Loucy (cell line): Measurements from ENCODE around the gene SZT2.
A peak's percentile ranks its signal among the peaks of the same experiment; 100 is the strongest.

Source experiments
- H2AFZ ChIP-seq: fragments of 200-600 bp; sonication (generic); 2 replicates; pipeline ENCODE4 v1.6.0; 2016; ENCODE audit warnings: antibody characterized with exemption, mild to moderate bottlenecking, low read length, moderate library complexity
- H3F3A ChIP-seq: fragments of 200-600 bp; 2 replicates; pipeline ENCODE4 v1.6.0; 2016; ENCODE audit warnings: antibody characterized with exemption, low read depth, mild to moderate bottlenecking
- H3K27me3 ChIP-seq: fragments of 200-600 bp; sonication (generic); 2 replicates; pipeline ENCODE4 v1.6.1; 2014; ENCODE audit warnings: low read length, mild to moderate bottlenecking; ENCODE audit not compliant: insufficient read depth, poor library complexity, severe bottlenecking
- H3K36me3 ChIP-seq: fragments of 200-600 bp; sonication (generic); 2 replicates; pipeline ENCODE4 v1.6.1; 2016; ENCODE audit warnings: low read length; ENCODE audit not compliant: insufficient read depth
- H3K4me1 ChIP-seq: fragments of 200-600 bp; sonication (generic); 2 replicates; pipeline ENCODE4 v1.5.1; 2014; ENCODE audit warnings: low read length, mild to moderate bottlenecking; ENCODE audit not compliant: insufficient read depth, poor library complexity, severe bottlenecking
- H3K4me2 ChIP-seq: fragments of 200-600 bp; sonication (generic); 2 replicates; pipeline ENCODE4 v1.6.0; 2014; ENCODE audit warnings: antibody characterized with exemption, low read length, low read depth, mild to moderate bottlenecking; ENCODE audit not compliant: poor library complexity, severe bottlenecking
- H3K4me3 ChIP-seq: fragments of 200-600 bp; sonication (generic); 2 replicates; pipeline ENCODE4 v1.5.1; 2014; ENCODE audit warnings: low read length, mild to moderate bottlenecking, mixed read lengths; ENCODE audit not compliant: poor library complexity, severe bottlenecking
- H3K79me2 ChIP-seq: fragments of 200-600 bp; sonication (generic); 2 replicates; pipeline ENCODE4 v1.6.1; 2014; ENCODE audit warnings: low read length; ENCODE audit not compliant: insufficient read depth
- H3K9ac ChIP-seq: fragments of 200-600 bp; sonication (generic); 2 replicates; pipeline ENCODE4 v1.6.0; 2014; ENCODE audit warnings: mild to moderate bottlenecking, low read depth, low read length, moderate library complexity; ENCODE audit not compliant: poor library complexity, severe bottlenecking
- H3K9me2 ChIP-seq: fragments of 200-600 bp; sonication (generic); replicated peaks from 2 replicates; pipeline ENCODE4 v1.6.1; 2016; ENCODE audit warnings: low read depth, low read length, mixed read lengths
- H3K9me3 ChIP-seq: fragments of 200-600 bp; sonication (generic); 2 replicates; pipeline ENCODE4 v1.6.1; 2014; ENCODE audit warnings: mild to moderate bottlenecking, antibody characterized with exemption, low read length, low read depth; ENCODE audit not compliant: insufficient read depth
- H4K20me1 ChIP-seq: fragments of 200-600 bp; sonication (generic); 2 replicates; pipeline ENCODE4 v1.6.0; 2014; ENCODE audit warnings: antibody characterized with exemption, low read length, mild to moderate bottlenecking; ENCODE audit not compliant: insufficient read depth, poor library complexity, severe bottlenecking
- EZH2phosphoT487 ChIP-seq: fragments of 200-600 bp; IDR thresholded peaks from 2 replicates; pipeline ENCODE4 v1.6.1; 2018; ENCODE audit warnings: antibody characterized with exemption, mild to moderate bottlenecking, moderate library complexity, borderline replicate concordance
- TF ChIP-seq, protein P1 (sequence below): fragments of 200-600 bp; sonication (generic); conservative IDR thresholded peaks from 2 replicates; pipeline ENCODE4 v1.5.1; 2014; ENCODE audit warnings: mild to moderate bottlenecking, antibody characterized with exemption, low read length

SZT2 gene

GRCh38 chr1:43452789-43453441, 63.2 kb downstream of the SZT2 start:
- no peaks in the 10 kb centered on the region for H3K9me3 ChIP-seq
- peaks cover 20% of the 10 kb centered on the region for H3K4me1 ChIP-seq
- H2AFZ ChIP-seq: peak overlapping the region; percentile 44; the same call in 1 of the 2 replicates
- peak overlapping the region; percentile 96 for H3K4me2 ChIP-seq
- no peaks in the 10 kb centered on the region for H4K20me1 ChIP-seq
- H3F3A ChIP-seq: no peaks in the 10 kb centered on the region
- H3K9me2 ChIP-seq: no peaks in the 10 kb centered on the region
- peak overlapping the region; percentile 92 for H3K4me3 ChIP-seq
- TF ChIP-seq, protein P1, sequence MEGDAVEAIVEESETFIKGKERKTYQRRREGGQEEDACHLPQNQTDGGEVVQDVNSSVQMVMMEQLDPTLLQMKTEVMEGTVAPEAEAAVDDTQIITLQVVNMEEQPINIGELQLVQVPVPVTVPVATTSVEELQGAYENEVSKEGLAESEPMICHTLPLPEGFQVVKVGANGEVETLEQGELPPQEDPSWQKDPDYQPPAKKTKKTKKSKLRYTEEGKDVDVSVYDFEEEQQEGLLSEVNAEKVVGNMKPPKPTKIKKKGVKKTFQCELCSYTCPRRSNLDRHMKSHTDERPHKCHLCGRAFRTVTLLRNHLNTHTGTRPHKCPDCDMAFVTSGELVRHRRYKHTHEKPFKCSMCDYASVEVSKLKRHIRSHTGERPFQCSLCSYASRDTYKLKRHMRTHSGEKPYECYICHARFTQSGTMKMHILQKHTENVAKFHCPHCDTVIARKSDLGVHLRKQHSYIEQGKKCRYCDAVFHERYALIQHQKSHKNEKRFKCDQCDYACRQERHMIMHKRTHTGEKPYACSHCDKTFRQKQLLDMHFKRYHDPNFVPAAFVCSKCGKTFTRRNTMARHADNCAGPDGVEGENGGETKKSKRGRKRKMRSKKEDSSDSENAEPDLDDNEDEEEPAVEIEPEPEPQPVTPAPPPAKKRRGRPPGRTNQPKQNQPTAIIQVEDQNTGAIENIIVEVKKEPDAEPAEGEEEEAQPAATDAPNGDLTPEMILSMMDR: no peak
- TF ChIP-seq EZH2phosphoT487: no peak
- H3K36me3 ChIP-seq: peaks cover 33% of the 10 kb centered on the region; the same call in 1 of the 2 replicates
- H3K9ac ChIP-seq: peak overlapping the region; percentile 99
- H3K27me3 ChIP-seq: peaks cover 19% of the 10 kb centered on the region
- peaks cover 23% of the 10 kb centered on the region for H3K79me2 ChIP-seq

DNA sequence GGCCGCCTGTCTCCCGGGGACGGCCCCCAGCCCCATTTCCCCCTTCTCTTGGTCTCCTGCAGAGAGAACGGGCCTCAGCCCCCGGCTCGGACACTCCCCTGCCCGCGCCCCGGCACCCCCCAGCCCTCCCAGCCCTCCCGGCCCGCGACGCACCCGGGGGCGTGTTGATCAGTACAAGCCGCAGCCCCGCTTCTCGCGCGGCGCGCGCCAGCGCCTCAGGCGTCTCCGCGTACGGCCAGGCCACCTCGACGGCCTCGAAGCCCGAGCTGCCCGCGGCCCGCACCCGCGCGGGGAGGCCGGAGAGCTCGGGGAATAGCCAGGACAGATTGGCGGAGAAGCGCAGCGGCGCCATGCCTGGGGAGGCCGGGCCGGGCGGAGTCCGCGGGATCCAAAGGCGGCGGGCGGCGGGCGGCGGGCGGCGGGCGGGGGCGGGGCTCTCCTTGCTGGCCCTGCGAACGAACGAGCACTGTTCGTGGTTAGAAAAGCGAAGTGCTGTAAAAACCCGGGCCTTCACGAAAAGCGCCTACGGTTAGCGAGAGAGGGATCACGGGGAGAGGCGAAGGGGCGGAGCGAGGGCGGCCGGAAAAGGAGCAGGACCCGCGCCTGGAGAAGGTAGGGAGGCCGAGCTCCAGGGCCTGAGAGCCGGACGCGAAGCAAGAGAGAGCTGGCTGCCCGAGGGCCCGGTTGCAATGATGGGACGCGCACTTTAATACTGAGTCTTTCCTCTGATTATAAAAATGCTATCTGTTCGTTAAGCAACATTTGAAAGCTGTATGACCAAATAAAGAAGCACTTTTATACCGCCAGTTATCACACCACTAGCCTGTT, 64.0 kb downstream of the SZT2 start, which contains the start of gene HYI:
Gene HYI (minus strand): TSS at position 490 of the 828 bp plus-strand sequence. CDS start 138 bp downstream, at position 352.
- H3K9ac ChIP-seq: peak within 1 kb of the TSS; percentile 99
- H4K20me1 ChIP-seq: no peaks in the 10 kb centered on the region
- H3K9me2 ChIP-seq: no peaks in the 10 kb centered on the region
- H3K9me3 ChIP-seq: no peaks in the 10 kb centered on the region
- H3K4me3 ChIP-seq: peak within 1 kb of the TSS; percentile 92
- H3K36me3 ChIP-seq: peaks cover 30% of the 10 kb centered on the region; the same call in 1 of the 2 replicates
- peak within 1 kb of the TSS; percentile 96 for H3K4me2 ChIP-seq
- TF ChIP-seq EZH2phosphoT487: no peak
- TF ChIP-seq, protein P1: no peak
- peaks cover 26% of the 10 kb centered on the region for H3K27me3 ChIP-seq
- peaks cover 23% of the 10 kb centered on the region for H3K79me2 ChIP-seq
- peaks cover 20% of the 10 kb centered on the region for H3K4me1 ChIP-seq
- H3F3A ChIP-seq: no peaks in the 10 kb centered on the region
- H2AFZ ChIP-seq: peak within 1 kb of the TSS; percentile 76

GRCh38 chr1:43454270-43455011, 64.7 kb downstream of the SZT2 start:
- Histone ChIP-seq H3K4me2 (peak overlapping the region; percentile 92), H3K79me2 (peaks cover 23% of the 10 kb centered on the region), H3K27me3 (peaks cover 26% of the 10 kb centered on the region), H3K4me3 (peak overlapping the region; percentile 92), H3K9ac (peak overlapping the region; percentile 99), H4K20me1 (no peaks in the 10 kb centered on the region), H3K9me3 (no peaks in the 10 kb centered on the region), H3K4me1 (peaks cover 20% of the 10 kb centered on the region), H3K9me2 (no peaks in the 10 kb centered on the region), H3K36me3 (peaks cover 23% of the 10 kb centered on the region; the same call in 1 of the 2 replicates), H3F3A (no peaks in the 10 kb centered on the region), H2AFZ (peak overlapping the region; percentile 76)
- no peak for TF ChIP-seq EZH2phosphoT487
- TF ChIP-seq, protein P1: no peak
